Dedifferentiated amniotic fluid mesenchymal stem cell (primary cell): Measurements from ENCODE around the gene CEP104.

Source experiments
- DNase-seq: peaks from one replicate; pipeline ENCODE4 v3.0.0-alpha.2; 2016; ENCODE audit errors: extremely low spot score

The CEP104 gene

GRCh38 chr1:3868464-3869006 lies 11.5 kb upstream of the CEP104 start:
- DNase-seq, result no peak

GRCh38 chr1:3865606-3866160 lies 8.7 kb upstream of the CEP104 start:
- no peak for DNase-seq

- no peak for DNase-seq
Observed at GRCh38 chr1:3864884-3865283, 7.9 kb upstream of the CEP104 start.

- DNase-seq, result no peak
Observed at GRCh38 chr1:3863231-3863935, 6.4 kb upstream of the CEP104 start.

GRCh38 chr1:3858231-3858981 lies 1.4 kb upstream of the CEP104 start:
- no peak for DNase-seq

GRCh38 chr1:3857791-3858129 lies 749 bp upstream of the CEP104 start:
- DNase-seq, result no peak

- no peak for DNase-seq
Observed at GRCh38 chr1:3852711-3853485, 4.1 kb downstream of the CEP104 start.

GRCh38 chr1:3852091-3852490 lies 4.9 kb downstream of the CEP104 start:
- no peak for DNase-seq

- DNase-seq, result no peak
Observed at GRCh38 chr1:3851292-3851691, 5.7 kb downstream of the CEP104 start.

GRCh38 chr1:3850857-3851256 lies 6.2 kb downstream of the CEP104 start:
- DNase-seq, result no peak

GRCh38 chr1:3847081-3847480 lies 9.9 kb downstream of the CEP104 start:
- no peak for DNase-seq

- DNase-seq, result no peak
Observed at GRCh38 chr1:3846541-3846940, 10.5 kb downstream of the CEP104 start.

- DNase-seq, result no peak
Observed at GRCh38 chr1:3842912-3843311, 14.1 kb downstream of the CEP104 start.

GRCh38 chr1:3841491-3841890 lies 15.5 kb downstream of the CEP104 start:
- no peak for DNase-seq

GRCh38 chr1:3838788-3839187 lies 18.2 kb downstream of the CEP104 start:
- DNase-seq, result no peak

GRCh38 chr1:3837685-3838084 lies 19.3 kb downstream of the CEP104 start:
- DNase-seq, result no peak

GRCh38 chr1:3837200-3837599 lies 19.8 kb downstream of the CEP104 start:
- no peak for DNase-seq

GRCh38 chr1:3836421-3836820 lies 20.6 kb downstream of the CEP104 start:
- no peak for DNase-seq

- DNase-seq, result no peak
Observed at GRCh38 chr1:3834701-3835100, 22.3 kb downstream of the CEP104 start.

GRCh38 chr1:3831689-3832088 lies 25.3 kb downstream of the CEP104 start:
- DNase-seq, result no peak

GRCh38 chr1:3828391-3828790 lies 28.6 kb downstream of the CEP104 start:
- DNase-seq, result no peak

GRCh38 chr1:3827813-3828307 lies 29.2 kb downstream of the CEP104 start:
- no peak for DNase-seq
